GM23338 (cell line): ENCODE measurements around the gene ZFP36L1. TPM values are rescaled to one million over a fixed set of nuclear protein-coding genes. Genes with fewer than 3 reads are reported as not detected.

ENCODE experiments used
- ATAC-seq: fragments of 200-7000 bp; cut with Tn5 transposase; 3 replicates; pipeline ENCODE4 v1.9.1; 2020
- DNase-seq: peaks from one replicate; pipeline ENCODE4 v3.0.0-alpha.2; 2015; ENCODE audit warnings: low spot score
- H2AFZ ChIP-seq: fragments of 200-600 bp; sonication (generic); 2 replicates; pipeline ENCODE4 v1.8.0; 2016; ENCODE audit warnings: antibody characterized with exemption, mild to moderate bottlenecking, moderate library complexity
- H3F3A ChIP-seq: fragments of 200-600 bp; sonication (generic); replicated peaks from 2 replicates; pipeline ENCODE4 v1.8.0; 2017; ENCODE audit warnings: antibody characterized with exemption, mixed run types, low read depth
- H3K27ac ChIP-seq: fragments of 200-600 bp; sonication (generic); 2 replicates; pipeline ENCODE4 v1.6.1; 2016; ENCODE audit warnings: low read depth
- H3K27me3 ChIP-seq: fragments of 200-600 bp; sonication (generic); 2 replicates; pipeline ENCODE4 v1.8.0; 2016; ENCODE audit warnings: mild to moderate bottlenecking, mixed run types, moderate library complexity; ENCODE audit not compliant: insufficient read depth
- H3K36me3 ChIP-seq: fragments of 200-600 bp; sonication (generic); 2 replicates; pipeline ENCODE4 v1.8.0; 2016; ENCODE audit warnings: mild to moderate bottlenecking; ENCODE audit not compliant: insufficient read depth
- H3K4me1 ChIP-seq: fragments of 200-600 bp; sonication (generic); 2 replicates; pipeline ENCODE4 v1.8.0; 2016; ENCODE audit warnings: mild to moderate bottlenecking, moderate library complexity; ENCODE audit not compliant: insufficient read depth
- H3K4me2 ChIP-seq: fragments of 200-600 bp; sonication (generic); 2 replicates; pipeline ENCODE4 v1.7.1; 2017; ENCODE audit warnings: mixed run types
- H3K4me3 ChIP-seq: fragments of 200-600 bp; sonication (generic); 2 replicates; pipeline ENCODE4 v1.6.1; 2016; ENCODE audit warnings: mixed run types
- H3K79me2 ChIP-seq: fragments of 200-600 bp; sonication (generic); replicated peaks from 2 replicates; pipeline ENCODE4 v1.8.0; 2017; ENCODE audit warnings: mild to moderate bottlenecking; ENCODE audit not compliant: insufficient read depth
- H3K9me2 ChIP-seq: fragments of 200-600 bp; sonication (generic); 2 replicates; pipeline ENCODE4 v1.8.0; 2017; ENCODE audit not compliant: insufficient read depth
- H4K20me1 ChIP-seq: fragments of 200-600 bp; sonication (generic); replicated peaks from 2 replicates; pipeline ENCODE4 v1.8.0; 2017; ENCODE audit warnings: mild to moderate bottlenecking; ENCODE audit not compliant: insufficient read depth
- H3K27ac Mint-ChIP-seq: 2 replicates; pipeline ENCODE4 v1.8.0; 2020; ENCODE audit warnings: inconsistent platforms, mild to moderate bottlenecking, moderate library complexity, mixed read lengths
- H3K27me3 Mint-ChIP-seq: 3 replicates; pipeline ENCODE4 v1.8.0; 2022; ENCODE audit warnings: low read depth, mild to moderate bottlenecking, moderate library complexity, mixed read lengths, inconsistent platforms; ENCODE audit not compliant: insufficient read depth, poor library complexity
- H3K36me3 Mint-ChIP-seq: 3 replicates; pipeline ENCODE4 v1.8.0; 2021; ENCODE audit warnings: low read depth, mild to moderate bottlenecking, inconsistent platforms, moderate library complexity, mixed read lengths
- H3K4me1 Mint-ChIP-seq: 3 replicates; pipeline ENCODE4 v1.8.0; 2020; ENCODE audit warnings: mild to moderate bottlenecking, inconsistent platforms, mixed read lengths
- H3K4me3 Mint-ChIP-seq: 3 replicates; pipeline ENCODE4 v1.8.0; 2021; ENCODE audit warnings: moderate library complexity, mild to moderate bottlenecking, inconsistent platforms, mixed read lengths
- H3K9me3 Mint-ChIP-seq: 3 replicates; pipeline ENCODE4 v1.8.0; 2020; ENCODE audit warnings: moderate library complexity, mild to moderate bottlenecking, inconsistent platforms, mixed read lengths
- CREB1 ChIP-seq: fragments of 250-450 bp; sonication (Bioruptor Pico); IDR thresholded peaks from 2 replicates; pipeline ENCODE4 v1.5.0; 2020; ENCODE audit warnings: low read depth, mild to moderate bottlenecking, moderate library complexity
- CTCF ChIP-seq, 2 experiments: fragments of 200-600 bp in 1 of 2; sonication (generic) in 1 of 2; conservative IDR thresholded peaks; 2 replicates each; pipeline versions ENCODE4 v1.5.1 to v1.6.1; 2016 to 2017; ENCODE audit warnings: antibody characterized with exemption in 2 of 2, low read depth in 2 of 2, mild to moderate bottlenecking in 2 of 2, moderate library complexity in 1 of 2
- ETS1 ChIP-seq: IDR thresholded peaks from 2 replicates; pipeline ENCODE4 v1.6.1; 2016; ENCODE audit warnings: antibody characterized with exemption
- EZH2 ChIP-seq: fragments of 200-600 bp; sonication (generic); IDR thresholded peaks from one replicate; pipeline ENCODE4 v1.8.0; 2017; ENCODE audit warnings: antibody characterized with exemption, mild to moderate bottlenecking, low read depth; ENCODE audit not compliant: unreplicated experiment
- EZH2phosphoT487 ChIP-seq: fragments of 200-600 bp; sonication (generic); IDR thresholded peaks from one replicate; pipeline ENCODE4 v1.8.1; 2018; ENCODE audit warnings: antibody characterized with exemption; ENCODE audit not compliant: unreplicated experiment
- JUNB ChIP-seq: IDR thresholded peaks from one replicate; pipeline ENCODE4 v1.6.1; 2016; ENCODE audit warnings: antibody characterized with exemption; ENCODE audit not compliant: unreplicated experiment
- NANOG ChIP-seq: IDR thresholded peaks from 2 replicates; pipeline ENCODE4 v1.6.1; 2016; ENCODE audit warnings: antibody characterized with exemption, borderline replicate concordance
- POLR2AphosphoS5 ChIP-seq: IDR thresholded peaks from 2 replicates; pipeline ENCODE4 v1.6.1; 2016; ENCODE audit warnings: antibody characterized with exemption, low read depth
- REST ChIP-seq: IDR thresholded peaks from one replicate; pipeline ENCODE4 v1.6.1; 2018; ENCODE audit warnings: antibody characterized with exemption; ENCODE audit not compliant: unreplicated experiment
- STAT1 ChIP-seq: IDR thresholded peaks from one replicate; pipeline ENCODE4 v1.6.1; 2016; ENCODE audit warnings: antibody characterized with exemption; ENCODE audit not compliant: unreplicated experiment
- ZNF114 ChIP-seq: fragments of 250-450 bp; sonication (Bioruptor Pico); IDR thresholded peaks from 2 replicates; pipeline ENCODE4 v1.5.0; 2020; ENCODE audit warnings: mild to moderate bottlenecking, moderate library complexity
- ZNF331 ChIP-seq: fragments of 250-450 bp; sonication (Bioruptor Pico); IDR thresholded peaks from 2 replicates; pipeline ENCODE4 v1.5.0; 2020; ENCODE audit warnings: low read depth, mild to moderate bottlenecking, moderate library complexity
- polyA plus RNA-seq: library from polyadenylated mRNA; unstranded; fragments of >200 nt; fragmentation: Nextera tagmentation; extraction: Ambion mirVana; gene quantifications from 2 replicates; pipeline ENCODE4 v1.2.1, GENCODE V29; 2016
- total RNA-seq: library from RNA; depleted of rRNA; stranded (reverse); fragments of >200 nt; shearing (Covaris generic); gene quantifications from 2 replicates; pipeline ENCODE4 v1.2.3, GENCODE V29; 2014

The ZFP36L1 gene
- total and polyA plus RNA-seq, 2 experiments from 2014 or later, result 148 to 382 TPM

- TF ChIP-seq ETS1 (no peak), CTCF (conservative IDR thresholded peaks at IDR 0.05; ENCODE audit: low read depth in 2 of 2) (no peak), NANOG (no peak), EZH2 (no peak), REST (no peak), ZNF331 (CRISPR knock-in tag) (no peak), JUNB (no peak), STAT1 (no peak), CREB1 (CRISPR knock-in tag) (no peak)
Observed at GRCh38 chr14:68784226-68784910, 8.5 kb downstream of the ZFP36L1 start (continued).

- peaks cover 33% of the 10 kb centered on the region for H3K4me1 Mint-ChIP-seq
- no peak for TF ChIP-seq POLR2AphosphoS5
- no peak for TF ChIP-seq EZH2
- TF ChIP-seq STAT1, result no peak
- no peak for TF ChIP-seq NANOG
- TF ChIP-seq CREB1 (CRISPR knock-in tag), result no peak
- no peak for TF ChIP-seq ETS1
- no peak for TF ChIP-seq EZH2phosphoT487
- no peak for TF ChIP-seq ZNF331 (CRISPR knock-in tag)
- no peak for TF ChIP-seq ZNF114 (CRISPR knock-in tag)
- no peak for TF ChIP-seq CTCF (conservative IDR thresholded peaks at IDR 0.05; ENCODE audit: low read depth in 2 of 2)
Observed at GRCh38 chr14:68783408-68784225, 9.2 kb downstream of the ZFP36L1 start.

More at GRCh38 chr14:68783408-68784225, 9.2 kb downstream of the ZFP36L1 start:
- H3K27me3 ChIP-seq, result no peaks in the 10 kb centered on the region
- DNase-seq (no peak), ATAC-seq (no peak)
- Mint-ChIP-seq H3K36me3 (peaks cover 26% of the 10 kb centered on the region), H3K9me3 (no peaks in the 10 kb centered on the region; the same call in 2 of the 3 replicates), H3K27ac (no peak overlapping the region), H3K27me3 (peaks cover 18% of the 10 kb centered on the region), H3K4me3 (no peak overlapping the region)
- H3K79me2 ChIP-seq, result no peaks in the 10 kb centered on the region
- peaks cover 12% of the 10 kb centered on the region; the same call in 1 of the 2 replicates for H3K4me1 ChIP-seq
- no peak overlapping the region for H3K4me3 ChIP-seq
- H4K20me1 ChIP-seq, result no peaks in the 10 kb centered on the region; the same call in 1 of the 2 replicates
- peaks cover 17% of the 10 kb centered on the region for H3K9me2 ChIP-seq
- H3K36me3 ChIP-seq, result peaks cover 12% of the 10 kb centered on the region
- H2AFZ ChIP-seq, result no peak overlapping the region
- H3K4me2 ChIP-seq, result no peak overlapping the region
- H3F3A ChIP-seq, result peaks cover 16% of the 10 kb centered on the region; the same call in 1 of the 2 replicates
- H3K27ac ChIP-seq, result no peak overlapping the region
